Muscle of leg (tissue), 11 donors: ENCODE measurements around the gene SCAF1. TPM values are rescaled to one million over a fixed set of nuclear protein-coding genes. Genes with fewer than 3 reads are reported as not detected.
"Not testable (repeated sequence)": the region's sequence is repeated elsewhere in the genome, so short reads cannot be mapped to it uniquely, and the experiment has no call there.

Experiments
- DNase-seq: peaks from one replicate; pipeline ENCODE4 v3.0.0; 2013
- H3K27ac ChIP-seq: one replicate; pipeline ENCODE4 v1.5.1; 2013; ENCODE audit warnings: mild to moderate bottlenecking, low read length, control low read depth
- H3K27me3 ChIP-seq: one replicate; pipeline ENCODE4 v1.6.1; 2013; ENCODE audit warnings: low read length; ENCODE audit not compliant: control insufficient read depth, insufficient read depth
- H3K36me3 ChIP-seq: one replicate; pipeline ENCODE4 v1.6.1; 2013; ENCODE audit warnings: low read length; ENCODE audit not compliant: control insufficient read depth, insufficient read depth
- H3K4me1 ChIP-seq: one replicate; pipeline ENCODE4 v1.6.1; 2013; ENCODE audit warnings: low read length; ENCODE audit not compliant: control insufficient read depth, insufficient read depth
- H3K4me3 ChIP-seq: one replicate; pipeline ENCODE4 v1.5.1; 2013; ENCODE audit warnings: low read length, control low read depth
- H3K9me3 ChIP-seq: replicated peaks from 2 replicates; pipeline ENCODE4 v1.6.1; 2013; ENCODE audit warnings: low read depth, low read length; ENCODE audit not compliant: control insufficient read depth
- WGBS: methylation state at CpG from one replicate; pipeline ENCODE4 v1.1.5; 2013; ENCODE audit warnings: missing lambda C conversion rate; ENCODE audit not compliant: insufficient coverage; 5-methylcytosine and 5-hydroxymethylcytosine counted together
- polyA plus RNA-seq, 8 donors: library from polyadenylated mRNA; unstranded; fragments of 120-200 nt; gene quantifications; one replicate each; pipeline versions ENCODE4 v1.2.1 to v1.2.3, GENCODE V29; 2013; ENCODE audit warnings: inconsistent platforms in 1 of 8, low replicate concordance in 1 of 8; ENCODE audit not compliant: insufficient read length in 8 of 8, insufficient read depth in 1 of 8
- total RNA-seq: library from RNA; stranded (reverse); fragments of 120-200 nt; gene quantifications from one replicate; pipeline ENCODE4 v1.2.4, GENCODE V29; 2013

Gene SCAF1
- total and polyA plus RNA-seq, 9 donors = 6.8 to 36.9 (median 31.8) TPM

- Histone ChIP-seq H3K36me3 (peaks cover 68% of the 10 kb centered on the region), H3K9me3 (peaks cover 3% of the 10 kb centered on the region), H3K4me3 (no peak overlapping the region), H3K27me3 (no peaks in the 10 kb centered on the region), H3K4me1 (no peaks in the 10 kb centered on the region), H3K27ac (no peak overlapping the region)
- DNase-seq = no peak
- 86% methylated on average over 10 of the region's 19 CpGs for WGBS
Observed at GRCh38 chr19:49614096-49614833, 27.7 kb upstream of the SCAF1 start.

DNA sequence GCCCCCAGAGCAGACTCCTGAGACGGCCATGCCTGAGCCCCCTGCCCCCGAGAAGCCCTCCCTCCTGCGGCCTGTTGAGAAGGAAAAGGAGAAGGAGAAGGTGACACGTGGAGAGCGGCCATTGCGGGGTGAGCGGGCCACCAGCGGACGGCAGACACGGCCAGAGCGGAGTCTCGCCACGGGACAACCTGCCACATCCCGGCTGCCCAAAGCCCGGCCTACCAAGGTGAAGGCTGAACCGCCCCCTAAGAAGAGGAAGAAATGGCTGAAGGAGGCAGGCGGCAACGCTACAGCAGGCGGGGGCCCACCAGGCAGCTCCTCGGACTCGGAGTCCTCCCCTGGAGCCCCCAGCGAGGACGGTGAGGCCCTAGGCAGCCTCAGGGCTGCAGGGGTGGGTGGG is 26.1 kb upstream of the SCAF1 start:
- H3K36me3 ChIP-seq = peaks cover 68% of the 10 kb centered on the region
- H3K27ac ChIP-seq = no peak overlapping the region
- H3K4me1 ChIP-seq = no peaks in the 10 kb centered on the region
- no peak overlapping the region for H3K4me3 ChIP-seq
- 94% methylated on average over 21 of the region's 23 CpGs for WGBS
- H3K9me3 ChIP-seq = peaks cover 3% of the 10 kb centered on the region
- H3K27me3 ChIP-seq = no peaks in the 10 kb centered on the region
- no peak for DNase-seq

DNA sequence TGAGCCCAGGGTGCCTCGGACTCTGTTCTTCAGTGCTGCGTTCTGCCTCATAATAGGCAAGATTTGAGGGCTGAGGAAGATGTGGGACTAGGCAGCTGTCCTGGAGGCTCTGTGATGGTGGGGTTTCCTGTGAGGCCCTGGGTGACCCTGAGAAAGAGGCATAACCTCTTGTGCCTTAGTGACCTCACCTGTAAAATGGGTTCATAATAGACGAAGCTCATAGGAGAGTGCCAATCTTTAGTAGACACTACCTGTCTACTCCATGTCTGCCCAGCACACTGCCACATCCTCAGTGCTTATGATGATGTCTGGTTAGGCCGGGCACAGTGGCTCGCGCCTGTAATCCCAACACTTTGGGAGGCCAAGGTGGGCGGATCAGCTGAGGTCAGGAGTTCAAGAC is 25.5 kb upstream of the SCAF1 start:
- 100% methylated on average over 2 of the region's 7 CpGs for WGBS

DNA sequence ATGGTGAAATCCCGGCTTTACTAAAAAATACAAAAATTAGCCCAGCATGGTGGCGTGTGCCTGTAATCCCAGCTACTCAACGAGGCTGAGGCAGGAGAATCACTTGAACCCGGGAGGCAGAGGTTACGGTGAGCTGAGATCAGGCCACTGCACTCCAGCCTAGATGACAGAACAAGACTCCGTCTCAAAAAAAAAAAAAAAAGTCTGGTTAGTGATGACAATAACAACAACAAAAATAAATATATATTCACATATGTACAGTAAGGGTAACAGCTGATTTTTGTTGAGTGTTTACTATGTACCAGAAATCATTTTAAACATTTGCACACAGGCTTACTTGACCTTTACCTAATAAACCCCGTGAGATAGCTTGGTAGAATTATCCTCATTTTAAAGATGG is 25.1 kb upstream of the SCAF1 start:
- WGBS = 100% methylated on average over 3 of the region's 7 CpGs
- H3K4me3 ChIP-seq = no peak overlapping the region
- H3K27me3 ChIP-seq = no peaks in the 10 kb centered on the region
- peaks cover 72% of the 10 kb centered on the region for H3K36me3 ChIP-seq
- no peaks in the 10 kb centered on the region for H3K4me1 ChIP-seq
- H3K27ac ChIP-seq = no peak overlapping the region
- H3K9me3 ChIP-seq = peaks cover 3% of the 10 kb centered on the region
- DNase-seq = no peak

More for the DNA sequence above, 25.5 kb upstream of the SCAF1 start:
- no peaks in the 10 kb centered on the region for H3K27me3 ChIP-seq
- H3K4me3 ChIP-seq = no peak overlapping the region
- no peaks in the 10 kb centered on the region for H3K4me1 ChIP-seq
- peaks cover 68% of the 10 kb centered on the region for H3K36me3 ChIP-seq
- H3K27ac ChIP-seq = no peak overlapping the region
- no peak for DNase-seq
- H3K9me3 ChIP-seq = peaks cover 3% of the 10 kb centered on the region

DNA sequence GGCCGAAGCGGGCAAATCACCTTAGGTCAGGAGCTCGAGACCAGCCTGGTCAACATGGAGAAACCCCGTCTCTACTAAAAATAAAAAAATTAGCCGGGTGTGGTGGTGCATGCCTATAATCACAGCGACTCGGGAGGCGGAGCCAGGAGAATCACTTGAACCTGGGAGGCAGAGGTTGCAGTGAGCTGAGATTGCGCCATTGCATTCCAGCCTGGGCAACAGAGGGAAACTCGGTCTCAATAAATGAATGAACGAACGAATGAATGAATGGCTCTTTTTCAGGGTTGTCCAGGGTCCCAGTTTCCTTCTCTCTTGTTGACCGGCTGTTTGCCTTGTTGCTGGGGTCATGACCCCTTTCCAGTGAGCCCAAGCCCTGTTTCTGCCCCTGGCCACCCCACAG is 24.1 kb upstream of the SCAF1 start:
- not testable (repeated sequence) for H3K4me1 ChIP-seq, H3K9me3 ChIP-seq, DNase-seq, H3K27me3 ChIP-seq, H3K4me3 ChIP-seq, H3K27ac ChIP-seq
- peaks cover 76% of the 10 kb centered on the region for H3K36me3 ChIP-seq
- WGBS = 90% methylated on average over 10 of the region's 13 CpGs

DNA sequence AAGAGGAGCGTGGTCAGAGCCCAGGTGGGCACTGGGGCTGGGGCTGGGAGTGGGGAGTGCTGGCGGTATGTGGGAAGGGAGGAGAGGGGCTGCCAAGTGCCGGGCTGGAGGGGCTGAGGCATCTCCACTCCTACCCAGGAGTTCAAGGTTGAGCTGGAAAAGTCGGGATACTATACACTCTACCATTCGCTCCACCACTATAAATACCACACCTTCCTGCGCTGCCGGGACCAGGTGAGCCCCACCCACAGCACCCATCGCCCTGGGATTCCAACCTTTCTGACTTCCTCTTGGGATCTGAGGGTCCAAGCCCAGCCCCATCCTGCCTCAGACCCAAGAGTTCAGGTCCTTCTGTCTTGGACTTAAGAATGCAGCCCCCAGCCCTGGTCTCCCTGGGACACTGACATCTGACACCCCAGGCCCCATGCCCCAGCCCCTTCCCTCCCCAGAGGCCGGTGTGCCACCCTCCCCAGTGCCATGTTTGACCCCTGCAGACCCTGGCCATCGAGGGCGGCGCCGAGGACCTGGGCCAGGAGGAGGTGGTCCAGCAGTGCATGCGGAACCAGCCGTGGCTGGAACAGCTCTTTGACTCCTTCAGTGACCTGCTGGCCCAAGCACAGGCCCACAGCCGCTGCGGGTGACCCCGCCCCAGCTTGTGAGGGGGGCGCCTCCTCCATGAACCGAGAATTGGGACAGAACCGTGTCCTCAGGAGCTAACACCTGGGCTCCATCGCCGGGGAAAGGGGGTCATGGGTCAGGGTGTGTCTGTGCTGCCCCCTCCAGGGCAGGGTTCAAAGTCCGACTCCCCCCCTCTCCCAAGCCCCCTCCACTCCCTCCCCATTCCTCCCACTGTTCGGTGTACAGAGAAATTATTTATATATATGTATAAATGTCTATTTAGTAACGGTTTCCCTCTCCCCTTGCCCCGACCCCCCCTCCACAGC is 16.8 kb upstream of the SCAF1 start:
- H3K9me3 ChIP-seq = no peaks in the 10 kb centered on the region
- H3K4me1 ChIP-seq = no peaks in the 10 kb centered on the region
- DNase-seq = no peak
- H3K27ac ChIP-seq = no peak overlapping the region
- no peaks in the 10 kb centered on the region for H3K27me3 ChIP-seq
- peaks cover 60% of the 10 kb centered on the region for H3K36me3 ChIP-seq
- WGBS = 80% methylated on average over 13 of the region's 27 CpGs
- no peak overlapping the region for H3K4me3 ChIP-seq

DNA sequence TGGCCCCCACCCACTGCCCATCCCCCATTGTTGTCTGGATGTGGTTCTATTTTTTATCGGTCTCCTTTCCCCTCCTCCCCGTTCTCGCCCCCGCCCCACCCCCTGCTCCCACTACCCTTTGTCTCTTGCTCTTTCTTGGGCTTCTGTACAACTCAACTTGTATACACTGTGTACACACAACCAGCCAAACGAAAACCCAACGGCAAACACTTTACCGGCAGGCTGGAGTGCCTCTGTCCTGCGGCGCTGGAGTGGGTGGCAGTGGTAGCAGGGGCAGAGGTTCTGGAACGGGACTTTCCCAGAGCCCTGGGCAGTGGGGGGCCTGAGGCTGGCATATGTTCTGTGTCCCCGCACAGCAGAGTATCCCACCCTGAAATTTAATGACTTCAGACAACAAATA is 15.8 kb upstream of the SCAF1 start:
- no peak overlapping the region for H3K27ac ChIP-seq
- peaks cover 5% of the 10 kb centered on the region for H3K4me1 ChIP-seq
- no peak for DNase-seq
- no CpG with 5 or more reads among the region's 11 CpGs for WGBS
- H3K9me3 ChIP-seq = no peaks in the 10 kb centered on the region
- no peak overlapping the region for H3K4me3 ChIP-seq
- H3K27me3 ChIP-seq = no peaks in the 10 kb centered on the region
- H3K36me3 ChIP-seq = peaks cover 54% of the 10 kb centered on the region

- Histone ChIP-seq H3K27me3 (no peaks in the 10 kb centered on the region), H3K36me3 (peaks cover 31% of the 10 kb centered on the region), H3K4me3 (no peak overlapping the region), H3K4me1 (peaks cover 8% of the 10 kb centered on the region), H3K9me3 (no peaks in the 10 kb centered on the region), H3K27ac (no peak overlapping the region)
- no peak for DNase-seq
- WGBS = 88% methylated on average over 8 of the region's 9 CpGs
Observed at GRCh38 chr19:49629659-49630058, 12.3 kb upstream of the SCAF1 start.

GRCh38 chr19:49631014-49631588 is 10.9 kb upstream of the SCAF1 start:
- no peak overlapping the region for H3K27ac ChIP-seq

GRCh38 chr19:49631610-49632192 is 10.3 kb upstream of the SCAF1 start:
- WGBS = 92% methylated on average over 12 of the region's 19 CpGs
- Histone ChIP-seq H3K27ac (no peak overlapping the region), H3K9me3 (no peaks in the 10 kb centered on the region), H3K27me3 (peaks cover 7% of the 10 kb centered on the region), H3K4me3 (no peak overlapping the region), H3K4me1 (peaks cover 26% of the 10 kb centered on the region), H3K36me3 (peaks cover 18% of the 10 kb centered on the region)
- DNase-seq = no peak

More at GRCh38 chr19:49631014-49631588, 10.9 kb upstream of the SCAF1 start:
- Histone ChIP-seq H3K4me3 (no peak overlapping the region), H3K9me3 (no peaks in the 10 kb centered on the region), H3K4me1 (peaks cover 20% of the 10 kb centered on the region), H3K27me3 (peaks cover 1% of the 10 kb centered on the region), H3K36me3 (peaks cover 22% of the 10 kb centered on the region)
- 42% methylated on average over 2 of the region's 9 CpGs for WGBS
- peak; percentile 32 for DNase-seq
